Activated CD4-positive, alpha-beta T cell treated with anti-CD3 and anti-CD28 coated beads for 24 hours (primary cell): ENCODE measurements around the gene GRIP2.

Experiments used
- DNase-seq, 2 donors: peaks; one replicate each; pipeline ENCODE4 v3.0.0-alpha.2; 2020; ENCODE audit warnings: low read depth in 2 of 2

GRIP2 gene

DNA sequence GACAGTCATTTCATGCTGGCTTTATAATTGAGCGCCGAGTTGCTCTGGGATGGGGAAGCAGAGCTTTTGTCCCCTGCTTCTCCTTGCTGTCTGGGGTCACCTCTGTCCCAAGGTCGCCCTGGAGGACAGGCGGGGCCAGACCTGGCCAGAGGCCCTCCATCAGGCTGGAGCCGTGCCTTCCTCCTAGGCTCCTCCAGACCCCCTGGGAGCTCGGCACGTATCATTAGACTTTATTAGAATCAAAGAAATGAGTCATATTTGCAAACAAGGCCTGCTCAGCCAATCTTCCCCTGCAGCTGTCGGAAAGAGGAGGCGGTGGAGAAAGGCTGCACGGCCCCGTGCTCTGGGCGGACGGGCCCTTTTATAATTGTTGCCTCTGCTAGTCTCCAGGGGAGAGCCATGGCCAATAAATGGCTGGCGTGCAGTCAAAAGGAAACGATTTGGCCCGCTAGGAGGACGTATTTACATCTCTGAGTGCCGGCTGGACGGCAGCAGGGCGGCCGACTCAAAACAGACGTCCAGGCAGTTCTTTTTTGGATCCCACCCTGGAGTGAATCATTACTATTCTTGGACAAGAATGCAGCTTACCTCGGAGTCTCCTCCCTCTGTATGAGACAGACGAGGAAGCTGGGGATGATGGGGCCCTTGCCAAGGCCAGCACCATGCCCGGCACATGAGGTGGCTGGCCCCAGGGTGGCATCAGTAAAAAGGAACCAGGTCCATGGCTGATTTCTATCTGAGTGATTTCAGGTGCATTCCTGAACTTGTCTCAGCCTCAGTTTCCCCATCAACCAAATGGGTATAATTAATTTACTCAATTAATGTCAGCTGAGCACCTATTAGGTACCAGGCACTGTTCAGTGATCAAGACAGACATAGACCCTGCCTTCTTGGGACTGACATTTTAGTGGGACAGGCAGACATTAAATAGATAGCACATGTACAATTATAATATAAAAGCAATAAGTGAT lies 87.1 kb downstream of the GRIP2 start:
- no peak for DNase-seq

GRCh38 chr3:14451844-14452739 lies 88.0 kb downstream of the GRIP2 start:
- no peak for DNase-seq

- no peak for DNase-seq
Observed at GRCh38 chr3:14450922-14451606, 89.1 kb downstream of the GRIP2 start.

- DNase-seq = no peak
Observed at GRCh38 chr3:14450506-14450905, 89.6 kb downstream of the GRIP2 start.

GRCh38 chr3:14448756-14449727 lies 91.1 kb downstream of the GRIP2 start:
- no peak for DNase-seq

- no peak for DNase-seq
Observed at GRCh38 chr3:14448063-14448462, 92.1 kb downstream of the GRIP2 start.

DNA sequence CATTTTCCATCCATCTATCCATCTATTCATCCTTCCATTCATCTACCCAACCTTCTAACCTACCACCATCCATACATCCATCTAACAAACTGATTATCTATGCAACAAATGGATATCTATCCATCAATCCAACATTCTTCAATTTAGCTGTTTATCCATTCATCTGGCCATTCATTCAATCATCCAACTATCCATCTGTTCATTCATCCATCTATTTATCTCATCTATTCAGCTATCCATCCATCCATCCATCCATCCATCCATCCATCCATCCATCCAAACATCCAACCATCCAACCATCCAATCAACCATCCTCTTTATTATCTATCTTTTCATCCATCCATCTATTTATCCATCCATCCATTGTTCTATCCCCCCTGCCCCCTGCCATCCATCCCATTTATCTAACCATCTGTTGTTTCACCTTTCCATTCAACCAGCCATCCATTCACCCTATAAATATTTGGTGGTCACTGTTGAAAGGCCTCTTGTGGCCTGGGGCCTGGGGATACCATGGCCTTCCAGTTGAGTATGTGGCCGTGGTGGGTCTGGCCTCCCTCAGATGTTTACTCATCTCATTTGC lies 93.1 kb downstream of the GRIP2 start:
- no peak for DNase-seq

- no peak for DNase-seq
Observed at GRCh38 chr3:14445773-14446172, 94.4 kb downstream of the GRIP2 start.

GRCh38 chr3:14444380-14444779 lies 95.8 kb downstream of the GRIP2 start:
- no peak for DNase-seq

DNA sequence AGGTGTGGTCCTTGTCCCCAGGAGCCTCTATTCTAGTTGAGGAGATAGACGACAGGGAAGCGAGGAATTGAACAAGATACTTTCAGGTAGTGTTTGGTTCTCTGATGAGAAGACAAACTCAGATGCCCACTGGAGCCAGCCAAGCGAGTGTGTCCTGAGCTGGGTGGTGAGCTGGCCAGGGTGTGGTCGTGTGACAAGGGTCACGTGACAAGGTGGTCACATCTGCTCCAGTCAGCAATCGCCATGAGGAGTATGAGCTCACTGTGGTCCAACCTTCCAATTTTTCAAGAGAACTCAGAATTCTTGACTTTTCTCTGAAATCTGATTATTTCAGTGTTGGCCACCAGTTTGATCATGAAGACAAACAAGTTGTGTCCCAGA lies 98.2 kb downstream of the GRIP2 start:
- no peak for DNase-seq

- DNase-seq = no peak
Observed at GRCh38 chr3:14441240-14441919, 98.8 kb downstream of the GRIP2 start.

DNA sequence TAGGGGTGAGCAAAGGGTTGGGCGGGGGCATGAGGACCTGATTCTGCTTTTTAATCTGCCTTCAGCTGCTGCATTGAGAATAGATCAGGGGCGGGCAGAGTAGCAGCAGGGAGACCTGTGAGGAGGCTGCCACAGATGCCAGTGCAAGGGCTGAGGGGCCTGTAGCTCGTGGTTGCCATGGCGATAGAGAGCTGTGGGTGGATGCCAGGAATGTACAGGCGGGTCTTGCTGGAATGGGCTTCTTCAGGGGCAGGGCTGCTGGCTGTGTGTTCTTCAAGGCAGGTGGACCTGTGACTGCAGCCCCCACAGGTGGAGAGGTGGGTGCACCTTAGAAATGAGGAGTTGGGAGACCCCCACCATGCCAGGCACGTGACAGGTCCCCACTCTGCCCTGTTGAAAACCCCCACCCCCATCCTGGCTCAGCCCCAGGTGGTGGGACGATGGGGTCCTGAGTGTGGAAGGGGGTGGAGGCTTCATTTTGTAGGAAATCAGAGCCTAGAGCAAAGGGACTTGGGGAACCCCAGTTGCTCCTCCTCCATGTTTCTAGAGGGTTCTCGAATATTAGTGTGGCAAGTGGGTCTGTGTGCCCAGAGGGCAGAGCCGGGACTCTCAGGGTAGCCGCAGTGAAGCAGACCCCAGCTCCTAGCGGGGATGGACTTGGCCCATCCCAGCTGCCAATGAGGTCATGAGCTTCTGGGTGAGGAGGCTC lies 99.5 kb downstream of the GRIP2 start:
- DNase-seq = no peak

- DNase-seq = no peak
Observed at GRCh38 chr3:14440168-14440518, 100.0 kb downstream of the GRIP2 start.

DNA sequence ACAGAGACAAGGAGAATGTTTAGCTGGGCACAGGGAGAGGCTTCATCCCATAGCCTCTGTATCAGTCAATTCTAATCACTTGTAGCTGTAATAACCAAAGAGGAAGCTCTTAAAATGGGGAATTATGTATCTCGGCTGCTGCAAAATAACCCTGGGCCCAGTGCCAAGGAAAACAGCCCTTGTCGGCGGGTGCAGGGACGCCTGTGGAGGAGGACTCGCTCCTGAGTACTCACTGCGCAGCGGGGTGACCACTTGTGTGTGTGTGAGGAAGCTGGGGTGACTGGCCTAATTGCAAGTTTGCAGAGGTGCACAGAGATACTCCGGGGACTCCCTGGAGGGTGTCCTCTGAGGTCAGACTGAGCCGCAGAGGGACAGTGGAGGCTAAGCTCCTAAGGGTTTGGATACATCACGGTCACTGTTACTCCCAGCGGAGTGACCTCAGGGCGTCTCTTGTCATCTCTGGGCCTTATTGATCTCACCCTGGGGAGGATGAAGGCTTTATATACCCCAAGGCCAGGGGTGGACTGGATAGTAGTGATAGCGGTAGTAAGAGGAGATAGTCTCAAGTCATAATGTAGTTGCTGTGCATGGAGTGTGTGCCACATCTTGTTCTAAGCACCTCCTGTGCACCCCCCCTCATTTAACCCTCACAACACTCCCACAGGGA lies 100.5 kb downstream of the GRIP2 start:
- DNase-seq = no peak
